Measurements from ENCODE around the gene CD36. TPM values are rescaled to one million over a fixed set of nuclear protein-coding genes. Genes with fewer than 3 reads are reported as not detected.

CD36 gene
- total RNA-seq, 1 donor from 2014 or later = not detected

DNA sequence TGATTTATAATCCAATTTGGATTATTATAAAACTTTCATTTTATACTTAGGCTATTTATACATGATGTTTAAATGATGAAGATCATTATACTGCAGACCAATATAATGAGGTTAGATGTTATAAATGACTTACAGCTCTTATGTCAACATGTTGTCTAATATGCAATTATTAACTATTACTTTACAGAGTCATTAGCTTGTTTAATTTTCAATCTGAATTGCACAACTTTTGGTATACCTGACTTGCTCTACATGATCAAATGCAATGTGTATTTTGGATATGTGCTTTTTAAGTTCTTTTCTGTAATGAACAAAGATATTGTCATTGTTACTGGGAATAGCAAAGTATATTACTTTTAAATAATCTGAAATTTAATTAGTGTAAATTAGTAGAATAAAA, 569 bp downstream of the CD36 start:
- TF ChIP-seq, protein P1, sequence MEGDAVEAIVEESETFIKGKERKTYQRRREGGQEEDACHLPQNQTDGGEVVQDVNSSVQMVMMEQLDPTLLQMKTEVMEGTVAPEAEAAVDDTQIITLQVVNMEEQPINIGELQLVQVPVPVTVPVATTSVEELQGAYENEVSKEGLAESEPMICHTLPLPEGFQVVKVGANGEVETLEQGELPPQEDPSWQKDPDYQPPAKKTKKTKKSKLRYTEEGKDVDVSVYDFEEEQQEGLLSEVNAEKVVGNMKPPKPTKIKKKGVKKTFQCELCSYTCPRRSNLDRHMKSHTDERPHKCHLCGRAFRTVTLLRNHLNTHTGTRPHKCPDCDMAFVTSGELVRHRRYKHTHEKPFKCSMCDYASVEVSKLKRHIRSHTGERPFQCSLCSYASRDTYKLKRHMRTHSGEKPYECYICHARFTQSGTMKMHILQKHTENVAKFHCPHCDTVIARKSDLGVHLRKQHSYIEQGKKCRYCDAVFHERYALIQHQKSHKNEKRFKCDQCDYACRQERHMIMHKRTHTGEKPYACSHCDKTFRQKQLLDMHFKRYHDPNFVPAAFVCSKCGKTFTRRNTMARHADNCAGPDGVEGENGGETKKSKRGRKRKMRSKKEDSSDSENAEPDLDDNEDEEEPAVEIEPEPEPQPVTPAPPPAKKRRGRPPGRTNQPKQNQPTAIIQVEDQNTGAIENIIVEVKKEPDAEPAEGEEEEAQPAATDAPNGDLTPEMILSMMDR (conservative IDR thresholded peaks at IDR 0.05; ENCODE audit: low read depth, low read length) = no peak
- no peak for DNase-seq (ENCODE audit: low read depth)
- no peak overlapping the region for H3K4me3 ChIP-seq (ENCODE audit: low read depth, low read length)

DNA sequence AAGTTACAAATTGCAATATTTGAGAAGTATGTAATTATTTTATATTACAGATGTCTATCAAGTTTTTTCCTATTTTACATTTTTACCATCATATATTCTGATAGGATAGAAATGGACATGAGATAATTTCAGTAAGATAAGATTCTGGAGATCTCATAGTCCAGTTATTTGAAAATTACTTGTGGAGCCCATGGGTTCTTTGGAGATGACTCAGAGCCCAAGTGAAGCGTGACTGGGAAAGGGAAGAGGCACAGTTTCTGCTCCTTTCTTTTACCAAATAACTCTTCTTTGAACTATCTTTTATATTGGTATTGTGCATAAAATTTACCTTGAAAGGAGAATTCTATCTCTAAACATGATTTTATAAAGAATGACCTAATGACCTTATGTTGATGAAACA, 2.4 kb downstream of the CD36 start:
- peak; percentile 49 for DNase-seq (ENCODE audit: low read depth)
- TF ChIP-seq, protein P1 (conservative IDR thresholded peaks at IDR 0.05; ENCODE audit: low read depth, low read length) = no peak
- H3K4me3 ChIP-seq (ENCODE audit: low read depth, low read length) = no peak overlapping the region

DNA sequence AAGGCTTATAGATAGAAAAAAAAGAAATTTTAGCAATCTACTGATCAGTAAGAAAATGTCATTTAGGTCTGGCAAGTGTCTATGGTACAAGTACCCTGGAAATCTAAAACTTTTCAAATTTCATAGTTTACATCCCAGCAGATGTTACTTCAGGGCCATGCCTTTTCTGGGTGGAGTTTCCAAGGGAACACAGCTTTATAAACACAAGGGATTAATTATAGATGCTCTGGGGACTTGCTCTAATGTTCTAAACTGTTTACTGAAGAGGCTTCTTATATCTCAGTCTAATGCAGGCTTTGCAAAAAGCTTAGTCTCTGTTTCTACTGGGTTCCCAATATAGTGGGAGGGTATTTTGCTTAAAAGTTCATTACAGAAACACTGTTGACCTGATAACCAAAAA, 3.1 kb downstream of the CD36 start:
- no peak overlapping the region for H3K4me3 ChIP-seq (ENCODE audit: low read depth, low read length)
- TF ChIP-seq, protein P1 (conservative IDR thresholded peaks at IDR 0.05; ENCODE audit: low read depth, low read length) = no peak
- DNase-seq (ENCODE audit: low read depth) = no peak

- TF ChIP-seq, protein P1 (conservative IDR thresholded peaks at IDR 0.05; ENCODE audit: low read depth, low read length) = no peak
- DNase-seq (ENCODE audit: low read depth) = no peak
- H3K4me3 ChIP-seq (ENCODE audit: low read depth, low read length) = no peak overlapping the region
Measured at GRCh38 chr7:80642871-80643270, 4.4 kb downstream of the CD36 start.

- TF ChIP-seq, protein P1 (conservative IDR thresholded peaks at IDR 0.05; ENCODE audit: low read depth, low read length) = no peak
- no peak for DNase-seq (ENCODE audit: low read depth)
- H3K4me3 ChIP-seq (ENCODE audit: low read depth, low read length) = no peak overlapping the region
Measured at GRCh38 chr7:80643336-80643915, 5.0 kb downstream of the CD36 start.

DNA sequence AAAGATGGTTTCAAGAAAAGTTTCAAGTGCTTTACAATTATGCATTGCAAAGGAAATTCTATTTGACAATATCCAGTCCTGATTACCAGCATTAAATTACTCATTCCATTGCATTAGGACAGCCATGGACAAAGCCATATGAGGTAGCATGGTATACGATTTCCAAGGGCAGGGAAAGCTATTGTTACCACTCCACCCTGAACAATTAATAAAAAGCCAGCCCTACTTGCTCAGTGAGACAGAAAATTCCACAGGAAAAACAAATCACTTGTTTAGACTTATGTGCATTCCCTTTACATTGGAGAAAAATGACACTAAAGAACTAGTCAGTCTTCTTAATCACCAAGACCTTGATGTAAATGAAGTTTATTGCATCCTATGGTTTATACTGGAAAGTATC, 5.6 kb downstream of the CD36 start:
- DNase-seq (ENCODE audit: low read depth) = no peak
- TF ChIP-seq, protein P1 (conservative IDR thresholded peaks at IDR 0.05; ENCODE audit: low read depth, low read length) = no peak
- no peak overlapping the region for H3K4me3 ChIP-seq (ENCODE audit: low read depth, low read length)

Measured in epithelial cell of proximal tubule (primary cell).